ENCODE data around the gene CEACAM20.
"Not testable (repeated sequence)": the region's sequence is repeated elsewhere in the genome, so short reads cannot be mapped to it uniquely, and the experiment has no call there.

CEACAM20 gene

DNA sequence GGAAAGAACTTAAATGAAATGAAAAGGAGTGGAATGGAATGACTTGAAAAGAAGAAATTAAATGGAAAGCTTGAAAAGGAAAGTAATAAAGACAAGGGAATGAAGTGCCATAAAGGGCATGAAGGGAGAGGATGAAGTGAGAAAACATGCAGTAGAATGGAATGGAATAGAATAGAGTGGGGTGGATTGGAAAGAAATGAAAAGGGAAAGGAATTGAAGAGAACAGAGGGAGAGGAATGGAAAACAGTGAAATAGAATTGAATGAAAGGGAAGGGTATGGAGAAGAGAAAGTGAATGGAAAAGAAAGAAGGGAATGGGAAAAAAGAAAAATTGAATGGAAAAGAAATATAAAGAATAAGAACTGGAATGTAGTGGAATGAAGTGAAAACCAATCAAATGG, 20.0 kb downstream of the CEACAM20 start:
- DNase-seq: no peak
- intact Hi-C loops (cut with DNase I): no loop called here

GRCh38 chr19:44499962-44500949, 29.2 kb downstream of the CEACAM20 start, which contains the start of gene ZNF180:
Gene ZNF180 (minus strand): TSS chr19:44500522. CDS start chr19:44497334, 3,188 bp downstream.
- intact Hi-C loops (cut with DNase I): no loop called here

GRCh38 chr19:44499559-44499958, 29.9 kb downstream of the CEACAM20 start:
- DNase-seq: peak in 1 of 42 donors; percentile 1
- intact Hi-C loops (cut with DNase I): no loop called here

More at GRCh38 chr19:44499962-44500949, 29.2 kb downstream of the CEACAM20 start, which contains the start of gene ZNF180:
- DNase-seq: peak; percentile 88 to 99 (median 97)

DNA sequence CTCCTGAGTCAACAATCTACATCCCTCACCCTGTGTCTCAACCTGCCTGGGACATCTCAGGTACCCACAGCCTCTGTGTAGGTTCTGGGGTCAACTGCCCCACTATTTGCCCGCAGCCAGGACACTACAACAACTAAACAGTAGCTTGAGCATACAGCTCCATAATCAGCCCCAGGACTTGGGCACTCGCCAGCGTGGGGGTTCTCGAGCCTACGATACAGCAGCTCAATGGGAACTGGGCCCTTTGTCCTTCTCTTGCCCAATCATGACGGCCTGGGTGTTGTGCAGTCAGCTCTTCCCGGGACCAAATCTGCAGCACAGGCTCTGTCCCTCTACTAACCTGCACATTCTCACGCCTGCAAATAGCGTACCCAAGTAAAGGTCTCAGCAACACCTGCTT, 30.5 kb downstream of the CEACAM20 start:
- intact Hi-C loops (cut with DNase I): no loop called here
- no peak for DNase-seq

GRCh38 chr19:44496711-44497110, 32.8 kb downstream of the CEACAM20 start:
- DNase-seq: no peak
- intact Hi-C loops (cut with DNase I): no loop called here

GRCh38 chr19:44476559-44477408, 52.7 kb downstream of the CEACAM20 start:
- no peak for DNase-seq

DNA sequence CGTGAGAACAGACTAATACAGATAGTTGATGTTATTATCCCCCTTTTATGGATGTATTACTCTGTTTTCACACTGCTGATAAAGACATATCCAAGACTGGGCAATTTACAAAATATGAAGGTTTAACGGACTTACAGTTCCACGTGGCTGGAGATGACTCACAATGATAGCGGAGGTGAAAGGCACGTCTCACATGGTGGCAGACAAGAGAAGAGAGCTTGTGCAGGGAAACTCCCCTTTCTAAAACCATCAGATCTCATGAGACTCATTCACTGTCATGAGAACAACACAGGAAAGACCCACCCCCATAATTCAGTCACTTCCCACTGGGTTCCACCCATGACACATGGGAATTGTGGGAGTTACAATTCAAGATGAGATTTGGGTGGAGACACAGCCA, 60.7 kb downstream of the CEACAM20 start:
- DNase-seq; intact Hi-C loops (cut with DNase I): not testable (repeated sequence)

More at GRCh38 chr19:44476559-44477408, 52.7 kb downstream of the CEACAM20 start:
- intact Hi-C loops (cut with DNase I): no loop called here

DNA sequence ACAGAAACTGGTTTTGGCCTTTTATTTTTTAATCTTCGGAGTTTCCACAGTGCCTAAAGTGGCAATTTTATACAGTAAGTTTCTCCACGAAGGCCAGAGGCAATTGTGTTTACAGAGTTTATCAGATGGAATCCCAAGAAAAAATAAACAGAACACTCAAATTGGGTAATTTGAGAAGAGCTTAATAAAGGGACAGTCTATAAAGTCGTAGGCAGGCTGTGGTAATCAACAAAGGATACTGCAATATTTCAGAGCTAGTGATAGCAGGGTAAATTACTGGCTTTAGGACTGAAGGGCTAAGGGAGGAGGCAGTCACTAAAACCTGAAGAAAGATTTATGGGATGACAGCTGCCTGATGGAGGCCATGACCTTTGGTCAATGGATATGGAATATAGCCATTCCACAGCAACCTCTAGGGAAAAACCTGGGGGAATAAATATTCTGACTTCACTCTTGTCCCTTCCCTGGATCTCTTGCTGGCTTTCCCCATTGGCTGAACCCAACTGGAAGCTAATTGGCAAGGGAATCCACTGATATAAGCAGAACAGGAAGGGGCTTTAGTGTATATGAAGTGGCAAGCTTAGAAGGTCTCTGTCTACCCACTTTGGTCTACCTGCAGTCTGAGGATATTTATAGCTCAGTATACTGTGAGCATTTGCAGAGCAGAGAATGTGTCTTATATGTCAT, 66.7 kb downstream of the CEACAM20 start:
- DNase-seq; intact Hi-C loops (cut with DNase I): not testable (repeated sequence)
